RWPE1 (cell line): ENCODE data around the gene GPR152.

Experiments
- CTCF ChIA-PET: fragments of 350-600 bp; sonication (Branson Sonifier 250); formaldehyde crosslinking; extraction: SDS; loops from one replicate; lab custom pipeline; 2021; lab: Yijun Ruan, JAX
- POLR2A ChIA-PET: fragments of 400-600 bp; formaldehyde crosslinking; extraction: SDS; loops from one replicate; lab custom pipeline; 2020; ENCODE audit warnings: antibody characterized with exemption; ENCODE audit not compliant: low non-redundant PET; lab: Yijun Ruan, JAX
- DNase-seq: peaks from one replicate; pipeline ENCODE4 v3.0.0; 2012; ENCODE audit warnings: low spot score
- H3K27ac ChIP-seq: fragments of 450-650 bp; 2 replicates; pipeline ENCODE4 v1.5.1; 2017
- TF ChIP-seq, protein P1 (sequence below): fragments of 450-650 bp; conservative IDR thresholded peaks from 2 replicates; pipeline ENCODE4 v1.5.1; 2017; ENCODE audit warnings: low read depth, mild to moderate bottlenecking

GPR152 gene

DNA sequence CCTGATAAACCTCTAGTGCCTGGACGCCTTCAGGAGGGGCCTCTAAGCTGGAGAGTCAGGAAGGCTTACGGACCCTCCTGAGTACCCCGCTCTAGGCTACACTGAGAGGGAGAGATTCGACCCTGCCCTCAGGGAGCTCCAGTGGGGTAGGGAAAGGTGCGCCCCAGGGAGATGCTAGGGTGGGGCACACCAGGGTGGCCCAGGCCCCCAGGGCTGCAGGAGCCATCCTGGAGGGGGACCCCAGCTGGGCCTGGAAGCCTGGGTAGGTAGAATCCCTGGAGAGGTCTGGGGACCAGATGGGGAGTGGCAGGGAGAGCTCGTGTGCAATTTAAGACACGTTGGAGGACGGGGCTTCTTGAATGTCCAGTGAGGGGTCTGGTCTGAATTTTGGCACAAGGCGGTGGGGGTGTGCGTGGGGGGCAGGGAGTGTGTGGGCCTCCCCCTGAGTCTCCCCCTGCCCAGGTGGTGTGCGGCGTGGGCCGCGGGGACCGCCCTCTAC is 32.3 kb downstream of the GPR152 start:
- CTCF ChIA-PET = interaction anchor here (1.7 kb wide), 1 partner anchor 38 kb away, joined by 5 read pairs; no protein-coding TSS in a partner anchor
- TF ChIP-seq, protein P1, sequence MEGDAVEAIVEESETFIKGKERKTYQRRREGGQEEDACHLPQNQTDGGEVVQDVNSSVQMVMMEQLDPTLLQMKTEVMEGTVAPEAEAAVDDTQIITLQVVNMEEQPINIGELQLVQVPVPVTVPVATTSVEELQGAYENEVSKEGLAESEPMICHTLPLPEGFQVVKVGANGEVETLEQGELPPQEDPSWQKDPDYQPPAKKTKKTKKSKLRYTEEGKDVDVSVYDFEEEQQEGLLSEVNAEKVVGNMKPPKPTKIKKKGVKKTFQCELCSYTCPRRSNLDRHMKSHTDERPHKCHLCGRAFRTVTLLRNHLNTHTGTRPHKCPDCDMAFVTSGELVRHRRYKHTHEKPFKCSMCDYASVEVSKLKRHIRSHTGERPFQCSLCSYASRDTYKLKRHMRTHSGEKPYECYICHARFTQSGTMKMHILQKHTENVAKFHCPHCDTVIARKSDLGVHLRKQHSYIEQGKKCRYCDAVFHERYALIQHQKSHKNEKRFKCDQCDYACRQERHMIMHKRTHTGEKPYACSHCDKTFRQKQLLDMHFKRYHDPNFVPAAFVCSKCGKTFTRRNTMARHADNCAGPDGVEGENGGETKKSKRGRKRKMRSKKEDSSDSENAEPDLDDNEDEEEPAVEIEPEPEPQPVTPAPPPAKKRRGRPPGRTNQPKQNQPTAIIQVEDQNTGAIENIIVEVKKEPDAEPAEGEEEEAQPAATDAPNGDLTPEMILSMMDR = no peak
- POLR2A ChIA-PET = no interaction called here
- no peak for DNase-seq
- H3K27ac ChIP-seq = peak overlapping the region; percentile 83

DNA sequence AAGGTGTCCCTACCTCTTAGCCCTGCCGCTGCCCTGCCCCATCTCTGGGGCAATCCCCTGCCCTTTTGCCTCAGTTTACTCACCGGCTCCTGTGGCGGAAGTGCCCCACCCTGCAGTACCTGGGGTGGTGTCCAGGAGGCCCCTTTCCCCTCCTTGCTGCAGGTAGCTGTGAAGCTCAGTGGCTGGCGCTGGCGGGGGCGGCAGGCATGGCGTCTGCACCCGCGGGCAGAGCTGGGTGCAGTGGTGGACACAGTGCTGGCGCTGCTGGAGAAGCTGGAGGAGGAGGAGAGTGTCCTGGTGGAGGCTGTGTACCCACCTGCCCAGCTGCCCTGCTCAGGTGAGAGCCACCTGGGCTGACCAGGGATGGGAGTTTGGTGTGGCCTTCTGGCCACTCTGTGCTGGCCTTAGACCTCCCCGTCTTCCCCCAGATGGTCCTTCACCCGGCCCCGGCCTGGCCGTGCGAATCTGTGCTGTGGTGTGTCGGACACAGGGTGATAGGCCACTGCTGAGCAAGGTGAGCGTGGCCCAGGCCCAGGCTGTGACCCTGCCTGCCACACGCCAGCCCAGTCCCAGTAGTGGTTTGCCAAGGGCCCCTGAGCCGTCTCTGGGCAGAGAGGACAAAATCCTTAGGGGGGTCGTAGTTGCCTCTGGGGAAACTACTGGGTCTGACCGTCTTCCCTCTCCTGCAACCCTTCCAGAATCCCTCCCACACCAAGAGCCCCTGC is 33.0 kb downstream of the GPR152 start:
- TF ChIP-seq, protein P1 = no peak
- ChIA-PET CTCF (interaction anchor here (0.6 to 1.7 kb wide), 3 partner anchors 18 to 37 kb away, joined by 4 to 5 read pairs (median 4); partner anchors contain the start of gene PPP1CA), POLR2A (no interaction called here)
- DNase-seq = no peak
- peak overlapping the region; percentile 83 for H3K27ac ChIP-seq

DNA sequence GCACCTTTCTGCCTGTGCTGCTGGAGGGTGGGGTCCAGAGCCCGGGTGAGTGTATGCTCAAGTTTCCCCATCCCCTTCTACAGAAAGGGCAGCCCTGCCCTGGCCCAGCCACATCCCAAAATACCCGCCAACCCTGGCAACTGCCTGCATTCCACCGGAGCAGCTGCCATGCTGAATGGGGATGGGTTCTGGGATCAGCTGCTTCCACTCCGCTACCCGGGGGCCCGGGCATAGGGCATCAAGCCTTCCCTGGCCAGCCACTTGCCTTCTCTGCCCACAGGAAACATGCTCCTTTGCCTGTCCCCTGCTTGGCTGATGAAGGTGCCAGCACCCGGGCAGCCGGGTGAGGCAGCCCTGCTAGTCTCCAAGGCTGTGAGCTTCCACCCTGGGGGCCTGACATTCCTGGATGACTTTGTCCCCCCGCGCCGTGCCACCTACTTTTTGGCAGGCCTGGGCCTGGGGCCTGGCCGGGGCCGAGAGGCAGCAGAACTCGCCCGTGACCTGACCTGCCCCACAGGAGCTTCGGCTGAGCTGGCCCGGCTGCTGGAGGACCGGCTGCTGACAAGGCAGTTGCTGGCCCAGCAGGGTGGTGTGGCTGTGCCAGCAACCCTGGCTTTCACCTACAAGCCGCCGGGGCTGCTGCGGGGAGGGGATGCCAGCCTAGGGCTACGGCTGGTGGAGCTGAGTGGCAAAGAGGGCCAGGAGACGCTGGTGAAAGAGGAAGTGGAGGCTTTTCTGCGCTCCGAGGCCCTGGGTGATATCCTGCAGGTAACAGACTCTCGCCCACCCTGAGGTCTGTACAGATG is 33.9 kb downstream of the GPR152 start:
- POLR2A ChIA-PET = interaction anchor here (1.8 kb wide), 1 partner anchor 17 kb away, joined by 4 read pairs; the partner anchor contains the start of gene PPP1CA
- no peak for DNase-seq
- H3K27ac ChIP-seq = peak overlapping the region; percentile 83
- CTCF ChIA-PET = interaction anchor here (0.6 to 1.2 kb wide), 2 partner anchors 17 to 19 kb away, joined by 4 read pairs; partner anchors contain the start of gene PPP1CA
- TF ChIP-seq, protein P1 = no peak

DNA sequence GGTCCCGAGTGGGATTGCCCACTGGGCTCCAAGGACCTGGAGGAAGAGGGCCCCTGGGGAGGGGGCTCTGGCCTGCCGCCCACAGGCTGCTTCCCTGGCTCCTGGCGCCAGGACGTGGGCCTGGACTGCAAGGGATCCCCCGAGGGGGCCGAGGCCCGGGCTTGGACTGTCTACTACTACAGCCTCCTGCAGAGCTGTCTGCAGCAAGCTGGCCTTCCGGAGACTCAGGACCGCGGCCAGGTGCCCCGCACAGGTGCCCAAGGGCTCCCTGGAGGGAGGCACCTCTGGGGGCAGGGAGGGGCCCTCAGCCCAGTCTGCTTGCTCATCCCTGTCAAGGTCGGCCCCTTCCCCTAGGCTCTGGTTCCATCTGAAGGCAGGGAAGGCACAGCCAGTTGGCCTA is 35.1 kb downstream of the GPR152 start:
- ChIA-PET POLR2A (interaction anchor here (1.8 kb wide), 1 partner anchor 16 kb away, joined by 4 read pairs; the partner anchor contains the start of gene PPP1CA), CTCF (interaction anchor here (0.6 kb wide), 2 partner anchors 45 to 148 kb away, joined by 3 to 4 read pairs; no protein-coding TSS in a partner anchor)
- no peak for DNase-seq
- H3K27ac ChIP-seq = peak overlapping the region; percentile 83
- TF ChIP-seq, protein P1 = no peak

DNA sequence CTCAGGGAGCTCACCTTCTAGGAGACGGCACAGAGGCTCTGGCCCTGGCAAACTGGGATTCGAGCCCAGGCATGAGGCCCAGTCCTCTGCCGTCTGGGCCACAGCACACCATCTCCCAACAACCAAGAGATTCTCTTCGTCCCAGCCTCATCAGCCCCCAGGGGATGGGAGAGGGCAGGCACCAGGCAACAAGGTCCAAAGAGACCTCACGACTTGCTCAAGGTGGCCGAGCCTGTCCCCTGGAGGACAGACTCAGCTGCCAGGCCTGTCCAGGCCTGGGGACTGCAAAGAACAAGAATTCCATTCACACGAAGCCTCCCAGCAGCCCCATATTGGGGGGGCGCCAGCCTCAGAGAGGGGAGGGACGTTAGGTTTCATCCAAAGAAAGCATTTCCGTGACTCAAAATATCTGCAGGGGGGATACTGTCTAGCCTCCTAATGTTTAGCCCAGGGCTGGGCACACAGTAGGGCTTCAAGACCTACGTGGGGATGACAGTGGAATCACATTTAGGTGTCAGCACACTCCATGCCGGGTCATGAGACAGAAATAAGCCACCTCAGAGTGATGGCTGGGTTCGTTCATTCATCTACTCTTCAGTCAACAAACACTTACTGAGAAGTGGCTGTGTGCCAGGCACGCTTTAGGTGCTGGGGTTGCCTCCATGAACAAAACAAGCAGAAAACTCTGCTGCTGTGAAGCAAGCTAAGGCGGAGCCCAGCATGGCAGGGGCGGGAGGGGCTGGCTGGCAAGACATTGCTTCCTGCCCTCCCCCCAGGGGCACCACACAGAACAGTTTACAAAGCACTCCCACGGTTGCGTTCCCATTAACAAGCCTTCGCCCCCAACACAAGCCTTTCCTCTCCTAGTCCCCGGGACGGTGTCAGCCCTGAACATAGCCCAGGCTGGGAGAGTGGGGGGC is 35.9 kb downstream of the GPR152 start:
- peak overlapping the region; percentile 83 for H3K27ac ChIP-seq
- CTCF ChIA-PET = interaction anchor here (0.5 to 1.0 kb wide), 3 partner anchors 15 to 46 kb away, joined by 3 read pairs; partner anchors contain the start of gene PPP1CA
- POLR2A ChIA-PET = interaction anchor here (1.8 kb wide), 1 partner anchor 15 kb away, joined by 4 read pairs; the partner anchor contains the start of gene PPP1CA
- TF ChIP-seq, protein P1 = no peak
- DNase-seq = no peak
